ENCODE measurements around the gene GNG12.

DNA sequence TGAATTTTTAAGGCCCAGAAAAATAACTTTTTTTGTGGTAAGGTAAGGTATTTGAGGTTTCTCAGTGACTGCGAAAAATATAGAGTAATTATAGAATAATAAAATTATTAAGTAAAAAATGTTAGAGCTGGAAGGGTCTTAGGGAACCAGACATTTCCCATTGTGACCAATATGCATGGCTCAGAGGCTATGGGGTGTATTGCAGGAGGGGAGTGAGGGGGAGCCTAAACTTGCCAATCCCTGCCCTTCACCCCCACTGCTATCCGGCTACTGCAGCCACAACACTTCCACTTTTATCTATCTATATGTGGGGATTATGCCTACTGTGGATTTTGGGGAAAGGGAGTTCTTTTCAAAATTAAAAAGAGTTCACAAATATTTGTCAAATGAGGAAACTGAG is 155.9 kb downstream of the GNG12 start:
- TF ChIP-seq, protein P1, sequence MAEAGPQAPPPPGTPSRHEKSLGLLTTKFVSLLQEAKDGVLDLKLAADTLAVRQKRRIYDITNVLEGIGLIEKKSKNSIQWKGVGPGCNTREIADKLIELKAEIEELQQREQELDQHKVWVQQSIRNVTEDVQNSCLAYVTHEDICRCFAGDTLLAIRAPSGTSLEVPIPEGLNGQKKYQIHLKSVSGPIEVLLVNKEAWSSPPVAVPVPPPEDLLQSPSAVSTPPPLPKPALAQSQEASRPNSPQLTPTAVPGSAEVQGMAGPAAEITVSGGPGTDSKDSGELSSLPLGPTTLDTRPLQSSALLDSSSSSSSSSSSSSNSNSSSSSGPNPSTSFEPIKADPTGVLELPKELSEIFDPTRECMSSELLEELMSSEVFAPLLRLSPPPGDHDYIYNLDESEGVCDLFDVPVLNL (CRISPR knock-in tag; IDR thresholded peaks at IDR 0.05; ENCODE audit: borderline replicate concordance, low read depth), result no peak
- TF ChIP-seq, protein P2, sequence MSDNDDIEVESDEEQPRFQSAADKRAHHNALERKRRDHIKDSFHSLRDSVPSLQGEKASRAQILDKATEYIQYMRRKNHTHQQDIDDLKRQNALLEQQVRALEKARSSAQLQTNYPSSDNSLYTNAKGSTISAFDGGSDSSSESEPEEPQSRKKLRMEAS (CRISPR knock-in tag; IDR thresholded peaks at IDR 0.05), result no peak
- no peak for TF ChIP-seq CREB1 (CRISPR knock-in tag; IDR thresholded peaks at IDR 0.05)
- TF ChIP-seq, protein P3, sequence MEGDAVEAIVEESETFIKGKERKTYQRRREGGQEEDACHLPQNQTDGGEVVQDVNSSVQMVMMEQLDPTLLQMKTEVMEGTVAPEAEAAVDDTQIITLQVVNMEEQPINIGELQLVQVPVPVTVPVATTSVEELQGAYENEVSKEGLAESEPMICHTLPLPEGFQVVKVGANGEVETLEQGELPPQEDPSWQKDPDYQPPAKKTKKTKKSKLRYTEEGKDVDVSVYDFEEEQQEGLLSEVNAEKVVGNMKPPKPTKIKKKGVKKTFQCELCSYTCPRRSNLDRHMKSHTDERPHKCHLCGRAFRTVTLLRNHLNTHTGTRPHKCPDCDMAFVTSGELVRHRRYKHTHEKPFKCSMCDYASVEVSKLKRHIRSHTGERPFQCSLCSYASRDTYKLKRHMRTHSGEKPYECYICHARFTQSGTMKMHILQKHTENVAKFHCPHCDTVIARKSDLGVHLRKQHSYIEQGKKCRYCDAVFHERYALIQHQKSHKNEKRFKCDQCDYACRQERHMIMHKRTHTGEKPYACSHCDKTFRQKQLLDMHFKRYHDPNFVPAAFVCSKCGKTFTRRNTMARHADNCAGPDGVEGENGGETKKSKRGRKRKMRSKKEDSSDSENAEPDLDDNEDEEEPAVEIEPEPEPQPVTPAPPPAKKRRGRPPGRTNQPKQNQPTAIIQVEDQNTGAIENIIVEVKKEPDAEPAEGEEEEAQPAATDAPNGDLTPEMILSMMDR (IDR thresholded peaks at IDR 0.05), result no peak
- TF ChIP-seq, protein P4, sequence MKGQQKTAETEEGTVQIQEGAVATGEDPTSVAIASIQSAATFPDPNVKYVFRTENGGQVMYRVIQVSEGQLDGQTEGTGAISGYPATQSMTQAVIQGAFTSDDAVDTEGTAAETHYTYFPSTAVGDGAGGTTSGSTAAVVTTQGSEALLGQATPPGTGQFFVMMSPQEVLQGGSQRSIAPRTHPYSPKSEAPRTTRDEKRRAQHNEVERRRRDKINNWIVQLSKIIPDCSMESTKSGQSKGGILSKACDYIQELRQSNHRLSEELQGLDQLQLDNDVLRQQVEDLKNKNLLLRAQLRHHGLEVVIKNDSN (CRISPR knock-in tag; IDR thresholded peaks at IDR 0.05), result no peak
- TF ChIP-seq, protein P5, sequence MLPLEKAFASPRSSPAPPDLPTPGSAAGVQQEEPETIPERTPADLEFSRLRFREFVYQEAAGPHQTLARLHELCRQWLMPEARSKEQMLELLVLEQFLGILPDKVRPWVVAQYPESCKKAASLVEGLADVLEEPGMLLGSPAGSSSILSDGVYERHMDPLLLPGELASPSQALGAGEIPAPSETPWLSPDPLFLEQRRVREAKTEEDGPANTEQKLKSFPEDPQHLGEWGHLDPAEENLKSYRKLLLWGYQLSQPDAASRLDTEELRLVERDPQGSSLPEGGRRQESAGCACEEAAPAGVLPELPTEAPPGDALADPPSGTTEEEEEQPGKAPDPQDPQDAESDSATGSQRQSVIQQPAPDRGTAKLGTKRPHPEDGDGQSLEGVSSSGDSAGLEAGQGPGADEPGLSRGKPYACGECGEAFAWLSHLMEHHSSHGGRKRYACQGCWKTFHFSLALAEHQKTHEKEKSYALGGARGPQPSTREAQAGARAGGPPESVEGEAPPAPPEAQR (CRISPR knock-in tag; IDR thresholded peaks at IDR 0.05), result no peak
- no peak for TF ChIP-seq SP1 (CRISPR knock-in tag; conservative IDR thresholded peaks at IDR 0.05)
- no peak for TF ChIP-seq ESRRA (CRISPR knock-in tag; IDR thresholded peaks at IDR 0.05; ENCODE audit: borderline replicate concordance)
- TF ChIP-seq, protein P6, sequence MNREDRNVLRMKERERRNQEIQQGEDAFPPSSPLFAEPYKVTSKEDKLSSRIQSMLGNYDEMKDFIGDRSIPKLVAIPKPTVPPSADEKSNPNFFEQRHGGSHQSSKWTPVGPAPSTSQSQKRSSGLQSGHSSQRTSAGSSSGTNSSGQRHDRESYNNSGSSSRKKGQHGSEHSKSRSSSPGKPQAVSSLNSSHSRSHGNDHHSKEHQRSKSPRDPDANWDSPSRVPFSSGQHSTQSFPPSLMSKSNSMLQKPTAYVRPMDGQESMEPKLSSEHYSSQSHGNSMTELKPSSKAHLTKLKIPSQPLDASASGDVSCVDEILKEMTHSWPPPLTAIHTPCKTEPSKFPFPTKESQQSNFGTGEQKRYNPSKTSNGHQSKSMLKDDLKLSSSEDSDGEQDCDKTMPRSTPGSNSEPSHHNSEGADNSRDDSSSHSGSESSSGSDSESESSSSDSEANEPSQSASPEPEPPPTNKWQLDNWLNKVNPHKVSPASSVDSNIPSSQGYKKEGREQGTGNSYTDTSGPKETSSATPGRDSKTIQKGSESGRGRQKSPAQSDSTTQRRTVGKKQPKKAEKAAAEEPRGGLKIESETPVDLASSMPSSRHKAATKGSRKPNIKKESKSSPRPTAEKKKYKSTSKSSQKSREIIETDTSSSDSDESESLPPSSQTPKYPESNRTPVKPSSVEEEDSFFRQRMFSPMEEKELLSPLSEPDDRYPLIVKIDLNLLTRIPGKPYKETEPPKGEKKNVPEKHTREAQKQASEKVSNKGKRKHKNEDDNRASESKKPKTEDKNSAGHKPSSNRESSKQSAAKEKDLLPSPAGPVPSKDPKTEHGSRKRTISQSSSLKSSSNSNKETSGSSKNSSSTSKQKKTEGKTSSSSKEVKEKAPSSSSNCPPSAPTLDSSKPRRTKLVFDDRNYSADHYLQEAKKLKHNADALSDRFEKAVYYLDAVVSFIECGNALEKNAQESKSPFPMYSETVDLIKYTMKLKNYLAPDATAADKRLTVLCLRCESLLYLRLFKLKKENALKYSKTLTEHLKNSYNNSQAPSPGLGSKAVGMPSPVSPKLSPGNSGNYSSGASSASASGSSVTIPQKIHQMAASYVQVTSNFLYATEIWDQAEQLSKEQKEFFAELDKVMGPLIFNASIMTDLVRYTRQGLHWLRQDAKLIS (CRISPR knock-in tag; IDR thresholded peaks at IDR 0.05; ENCODE audit: borderline replicate concordance), result no peak
- TF ChIP-seq TP53 (CRISPR knock-in tag; IDR thresholded peaks at IDR 0.05), result no peak
